Esophagus muscularis mucosa (tissue), 4 donors: ENCODE measurements around the gene VDAC2. TPM values are rescaled to one million over a fixed set of nuclear protein-coding genes. Genes with fewer than 3 reads are reported as not detected.

Source experiments
- DNase-seq: peaks from one replicate; pipeline ENCODE4 v3.0.0-alpha.2; 2017; ENCODE audit errors: extremely low spot score
- H3K27ac ChIP-seq, 4 donors: fragments of 200-600 bp; sonication (generic); replicated peaks in 1 of 4; 1 replicate in 3 of 4; 2 replicates in 1 of 4; pipeline ENCODE4 v1.5.1; 2016 to 2019; ENCODE audit warnings: mild to moderate bottlenecking in 1 of 4
- H3K27me3 ChIP-seq, 4 donors: fragments of 200-600 bp; sonication (generic); one replicate each; pipeline versions ENCODE4 v1.5.1 to v1.6.0; 2016 to 2019
- H3K36me3 ChIP-seq, 4 donors: fragments of 200-600 bp; sonication (generic); one replicate each; pipeline ENCODE4 v1.5.1; 2016 to 2019
- H3K4me1 ChIP-seq, 4 donors: fragments of 200-600 bp; sonication (generic); one replicate each; pipeline ENCODE4 v1.5.1; 2016 to 2019
- H3K4me3 ChIP-seq, 4 donors: fragments of 200-600 bp; sonication (generic); 1 replicate in 2 of 4; 2 replicates in 2 of 4; pipeline ENCODE4 v1.5.1; 2016 to 2019; ENCODE audit warnings: mild to moderate bottlenecking in 4 of 4, moderate library complexity in 1 of 4
- H3K9me3 ChIP-seq, 4 donors: fragments of 200-600 bp; sonication (generic); 1 replicate in 3 of 4; 2 replicates in 1 of 4; pipeline ENCODE4 v1.5.1; 2016 to 2019
- EP300 ChIP-seq: sonication (generic); formaldehyde crosslinking; IDR thresholded peaks from one replicate; pipeline ENCODE4 v1.6.1; 2017; ENCODE audit warnings: antibody characterized with exemption
- POLR2A ChIP-seq: fragments of 450-650 bp; IDR thresholded peaks from one replicate; pipeline ENCODE4 v1.6.1; 2017; ENCODE audit warnings: antibody characterized with exemption, moderate library complexity, mild to moderate bottlenecking, low read depth
- POLR2AphosphoS5 ChIP-seq, 2 donors: sonication (generic); formaldehyde crosslinking; IDR thresholded peaks; one replicate each; pipeline ENCODE4 v1.6.1; 2017; ENCODE audit warnings: antibody characterized with exemption in 2 of 2
- WGBS: methylation state at CpG from one replicate; pipeline ENCODE4 v1.1.5; 2018; 5-methylcytosine and 5-hydroxymethylcytosine counted together
- intact Hi-C: fragments of 100-400 bp; cut with DNase I; formaldehyde crosslinking; loops from one replicate; pipeline ENCODE4 v1.15.1; 2023
- total RNA-seq, 4 donors: library from RNA; depleted of rRNA; stranded (reverse); fragments of >200 nt; gene quantifications; one replicate each; pipeline versions ENCODE4 v1.1.0 to v1.2.1, GENCODE V29; 2016
- TF ChIP-seq, protein P1 (sequence below), 3 experiments: fragments of 200-600 bp in 2 of 3; fragments of 450-650 bp in 1 of 3; sonication (generic) in 2 of 3; IDR thresholded peaks; one replicate each; pipeline ENCODE4 v1.5.1; 2017 to 2019; ENCODE audit warnings: antibody characterized with exemption in 3 of 3, mild to moderate bottlenecking in 2 of 3, moderate library complexity in 1 of 3

The VDAC2 gene
- total RNA-seq, 4 donors from 2014 or later: 194 to 260 (median 234) TPM

DNA sequence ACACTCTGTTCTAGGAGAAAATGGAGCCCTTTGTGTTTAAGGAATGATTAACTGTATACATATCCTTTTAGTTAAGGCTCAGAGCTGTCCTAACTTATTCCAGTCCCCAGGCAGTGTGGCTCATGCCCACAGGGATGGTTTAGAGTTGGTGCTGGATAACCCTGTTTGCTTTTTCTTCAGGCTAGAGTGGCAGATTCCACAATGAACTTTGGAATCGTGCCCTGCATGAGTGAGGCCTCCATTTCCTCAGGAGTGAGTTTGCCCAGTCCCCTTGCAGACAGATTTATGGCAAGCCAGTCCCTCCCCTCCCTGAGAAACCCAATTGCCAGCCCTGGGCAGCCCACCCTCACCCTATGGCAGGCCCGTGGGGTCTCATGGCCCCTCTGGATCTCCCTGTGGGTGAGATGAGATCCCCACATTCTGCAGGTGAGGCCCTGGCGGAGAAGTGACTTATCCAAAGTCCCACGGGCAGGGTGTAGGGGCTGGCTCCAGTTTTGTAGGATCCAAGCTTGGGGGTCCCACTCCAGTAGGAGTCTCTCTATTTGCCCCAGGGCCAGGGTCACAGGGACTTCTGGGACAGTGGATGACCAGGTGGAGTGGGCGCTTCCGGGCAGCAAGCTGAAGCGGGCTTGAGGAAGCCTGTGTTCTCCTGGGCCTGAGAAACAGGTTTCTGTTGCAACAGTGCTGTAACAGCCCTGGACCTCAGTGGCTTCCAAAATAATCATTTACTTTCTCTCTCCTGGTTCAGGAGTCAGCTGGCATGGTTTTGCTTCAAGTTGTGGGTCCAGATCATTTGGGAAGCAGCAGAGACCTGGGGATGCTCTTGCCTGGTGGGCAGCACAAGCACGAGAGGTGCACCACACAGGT lies 34.1 kb downstream of the VDAC2 start:
- intact Hi-C loops: no loop called here
- 79% methylated on average over 6 of the region's 8 CpGs for WGBS

DNA sequence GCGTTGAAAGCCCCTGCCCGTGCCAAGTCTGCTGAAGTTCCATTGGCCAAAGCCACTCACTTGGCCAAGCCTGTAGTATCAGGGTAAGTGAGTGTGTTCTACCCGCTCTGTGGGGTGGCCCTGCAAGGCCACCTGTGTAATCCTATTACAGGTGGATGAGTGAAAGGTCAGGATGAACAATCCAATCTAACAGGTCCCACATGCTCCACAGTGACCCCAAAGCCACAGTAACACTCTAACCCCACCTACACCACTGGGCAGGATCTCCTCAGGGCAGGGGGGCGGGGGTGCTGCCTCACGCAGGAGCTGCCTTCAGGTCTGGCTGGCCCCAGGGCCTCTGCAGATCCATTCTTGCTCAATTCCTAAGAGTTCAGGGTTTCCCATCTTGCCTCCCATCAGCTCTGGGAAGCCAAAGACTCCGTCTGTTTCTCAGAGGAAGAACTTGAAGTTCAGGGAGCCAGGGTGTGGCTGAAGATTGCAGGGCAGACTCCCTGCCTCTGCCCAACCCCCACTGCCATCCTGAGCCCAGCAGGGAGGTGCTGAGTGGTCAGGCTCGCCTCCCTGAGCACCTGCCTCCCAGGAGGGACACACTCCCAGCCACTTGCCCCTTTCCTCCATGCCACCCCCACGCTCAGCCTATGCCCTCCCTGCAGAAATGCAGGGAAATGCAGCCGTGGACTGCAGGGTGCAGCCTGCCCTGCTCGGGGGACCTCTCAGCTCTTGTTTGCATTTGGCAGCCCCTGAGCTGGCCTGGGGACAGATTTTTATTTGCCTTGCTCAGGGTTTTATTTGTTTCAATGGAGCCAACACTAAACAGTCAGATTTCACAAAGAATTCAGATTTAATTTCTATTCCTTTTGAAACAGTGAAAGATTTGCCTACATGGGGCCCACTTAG lies 35.0 kb downstream of the VDAC2 start:
- intact Hi-C loops: no loop called here
- no peaks in the 10 kb centered on the region for H3K9me3 ChIP-seq

More for the DNA sequence above, 34.1 kb downstream of the VDAC2 start:
- no peak for TF ChIP-seq POLR2AphosphoS5 (IDR thresholded peaks at IDR 0.05)
- TF ChIP-seq EP300: no peak
- TF ChIP-seq, protein P1, sequence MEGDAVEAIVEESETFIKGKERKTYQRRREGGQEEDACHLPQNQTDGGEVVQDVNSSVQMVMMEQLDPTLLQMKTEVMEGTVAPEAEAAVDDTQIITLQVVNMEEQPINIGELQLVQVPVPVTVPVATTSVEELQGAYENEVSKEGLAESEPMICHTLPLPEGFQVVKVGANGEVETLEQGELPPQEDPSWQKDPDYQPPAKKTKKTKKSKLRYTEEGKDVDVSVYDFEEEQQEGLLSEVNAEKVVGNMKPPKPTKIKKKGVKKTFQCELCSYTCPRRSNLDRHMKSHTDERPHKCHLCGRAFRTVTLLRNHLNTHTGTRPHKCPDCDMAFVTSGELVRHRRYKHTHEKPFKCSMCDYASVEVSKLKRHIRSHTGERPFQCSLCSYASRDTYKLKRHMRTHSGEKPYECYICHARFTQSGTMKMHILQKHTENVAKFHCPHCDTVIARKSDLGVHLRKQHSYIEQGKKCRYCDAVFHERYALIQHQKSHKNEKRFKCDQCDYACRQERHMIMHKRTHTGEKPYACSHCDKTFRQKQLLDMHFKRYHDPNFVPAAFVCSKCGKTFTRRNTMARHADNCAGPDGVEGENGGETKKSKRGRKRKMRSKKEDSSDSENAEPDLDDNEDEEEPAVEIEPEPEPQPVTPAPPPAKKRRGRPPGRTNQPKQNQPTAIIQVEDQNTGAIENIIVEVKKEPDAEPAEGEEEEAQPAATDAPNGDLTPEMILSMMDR (IDR thresholded peaks at IDR 0.05): no peak
- no peak for TF ChIP-seq POLR2A
- no peak for DNase-seq
- Histone ChIP-seq H3K27me3 (no peaks in the 10 kb centered on the region), H3K27ac (no peak overlapping the region), H3K4me3 (no peak overlapping the region), H3K9me3 (no peaks in the 10 kb centered on the region), H3K4me1 (no peaks in the 10 kb centered on the region), H3K36me3 (no peaks in the 10 kb centered on the region)

DNA sequence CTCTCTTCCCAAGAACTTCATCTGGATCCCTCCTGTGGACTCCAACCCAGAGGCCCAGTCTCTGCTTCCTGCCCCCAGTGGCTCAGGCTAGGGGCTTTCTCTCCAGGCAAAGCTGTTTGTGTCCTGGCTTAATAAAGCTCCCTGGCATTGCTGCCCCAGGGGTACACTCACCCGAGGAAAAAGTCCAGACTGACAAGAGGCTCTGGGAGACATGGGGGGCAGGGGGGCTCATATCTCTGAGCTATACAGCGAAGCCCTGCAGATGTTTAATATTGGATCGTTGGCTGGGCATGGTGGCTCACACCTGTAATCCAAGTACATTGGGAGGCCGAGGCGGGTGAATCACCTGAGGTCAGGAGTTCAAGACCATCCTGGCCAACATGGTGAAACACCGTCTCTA lies 35.9 kb downstream of the VDAC2 start:
- no peak overlapping the region for H3K27ac ChIP-seq
- H3K9me3 ChIP-seq: no peaks in the 10 kb centered on the region
- no peaks in the 10 kb centered on the region for H3K36me3 ChIP-seq
- WGBS: 84% methylated on average over 5 of the region's 6 CpGs
- no peak overlapping the region for H3K4me3 ChIP-seq
- DNase-seq: no peak
- no peaks in the 10 kb centered on the region for H3K4me1 ChIP-seq
- TF ChIP-seq, protein P1 (IDR thresholded peaks at IDR 0.05): no peak
- TF ChIP-seq POLR2AphosphoS5 (IDR thresholded peaks at IDR 0.05): no peak
- no peak for TF ChIP-seq EP300
- no peak for TF ChIP-seq POLR2A
- H3K27me3 ChIP-seq: no peaks in the 10 kb centered on the region
- intact Hi-C loops: no loop called here

More for the DNA sequence above, 35.0 kb downstream of the VDAC2 start:
- Histone ChIP-seq H3K4me1 (no peaks in the 10 kb centered on the region), H3K27me3 (no peaks in the 10 kb centered on the region), H3K4me3 (no peak overlapping the region), H3K27ac (no peak overlapping the region), H3K36me3 (no peaks in the 10 kb centered on the region)
- TF ChIP-seq, protein P1 (IDR thresholded peaks at IDR 0.05): no peak
- TF ChIP-seq EP300 (no peak), POLR2AphosphoS5 (IDR thresholded peaks at IDR 0.05) (no peak), POLR2A (no peak)
- WGBS: 76% methylated on average over 6 of the region's 10 CpGs
- no peak for DNase-seq

DNA sequence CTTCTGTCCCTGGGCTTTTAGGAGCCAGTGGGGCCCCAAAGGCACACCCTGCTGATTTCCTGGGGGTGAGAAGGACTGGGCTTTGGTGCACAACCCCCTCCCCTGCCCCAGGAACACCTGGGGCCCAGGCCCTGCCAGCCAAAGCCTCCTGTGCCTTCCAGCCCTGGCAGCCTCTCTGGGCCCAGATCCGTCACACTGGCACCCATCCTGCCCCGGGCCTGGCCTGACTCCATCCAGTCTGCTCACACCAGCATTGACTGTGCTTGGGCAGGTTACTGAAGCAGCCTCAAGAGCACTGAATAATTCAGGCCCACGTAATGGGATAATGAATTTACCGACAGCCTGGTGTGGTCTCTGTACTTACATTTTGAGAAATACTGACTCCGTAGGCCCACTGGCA lies 37.2 kb downstream of the VDAC2 start:
- intact Hi-C loops: no loop called here
- TF ChIP-seq EP300: no peak
- TF ChIP-seq POLR2AphosphoS5 (IDR thresholded peaks at IDR 0.05): no peak
- TF ChIP-seq, protein P1 (IDR thresholded peaks at IDR 0.05): no peak
- no peak for TF ChIP-seq POLR2A
- H3K9me3 ChIP-seq: peaks cover 0 to 5% (median 2%) of the 10 kb centered on the region in 4 donors
- no peaks in the 10 kb centered on the region for H3K4me1 ChIP-seq
- 88% methylated on average over 1 of the region's 5 CpGs for WGBS
- H3K36me3 ChIP-seq: no peaks in the 10 kb centered on the region
- H3K27me3 ChIP-seq: no peaks in the 10 kb centered on the region
- H3K27ac ChIP-seq: no peak overlapping the region
- DNase-seq: no peak
- no peak overlapping the region for H3K4me3 ChIP-seq
